Measurements from ENCODE around the gene CD244. TPM values are rescaled to one million over a fixed set of nuclear protein-coding genes. Genes with fewer than 3 reads are reported as not detected.

CD244 gene
- total RNA-seq, 2 experiments from 2014 or later = not detected

GRCh38 chr1:160866001-160866694 lies 3.5 kb upstream of the CD244 start:
- Histone ChIP-seq H3K36me3 (ENCODE audit: insufficient read depth, low read length) (no peaks in the 10 kb centered on the region), H3K4me3 (ENCODE audit: low read depth, low read length, poor library complexity, severe bottlenecking) (no peak overlapping the region), H3K27ac (ENCODE audit: low read depth, low read length, poor library complexity, severe bottlenecking) (no peak overlapping the region), H3K79me2 (ENCODE audit: insufficient read depth, low read depth, low read length) (no peaks in the 10 kb centered on the region), H2AFZ (ENCODE audit: low read length) (no peak overlapping the region), H3K4me1 (ENCODE audit: insufficient read depth, low read length, poor library complexity, severe bottlenecking) (no peaks in the 10 kb centered on the region), H3K4me2 (ENCODE audit: low read length) (no peak overlapping the region), H3K9me3 (ENCODE audit: low read length) (no peaks in the 10 kb centered on the region), H4K20me1 (ENCODE audit: insufficient read depth, low read length) (no peaks in the 10 kb centered on the region), H3K9me2 (ENCODE audit: insufficient read depth, low read length) (no peaks in the 10 kb centered on the region)
- no peak for DNase-seq (ENCODE audit: low spot score)
- POLR2A ChIA-PET = interaction anchor here (0.6 kb wide), 1 partner anchor 534 kb away, joined by 4 read pairs; no protein-coding TSS in a partner anchor
- BruUV-seq (replicated peaks) = no TSS peak
- no peak for TF ChIP-seq EZH2phosphoT487 (IDR thresholded peaks at IDR 0.05; ENCODE audit: borderline replicate concordance, low read depth, low read length)
- no peak for TF ChIP-seq CTCF (conservative IDR thresholded peaks at IDR 0.05; ENCODE audit: low read length)
- intact Hi-C loops (cut with micrococcal nuclease; ENCODE audit: unreplicated experiment) = no loop called here
- CTCF ChIA-PET (ENCODE audit: unreplicated experiment) = interaction anchor here (0.7 kb wide), 1 partner anchor 25 kb away, joined by 3 read pairs; no protein-coding TSS in a partner anchor

GRCh38 chr1:160865337-160865736 lies 2.6 kb upstream of the CD244 start:
- no TSS peak for BruUV-seq (replicated peaks)
- Histone ChIP-seq H3K9me3 (ENCODE audit: low read length) (no peaks in the 10 kb centered on the region), H3K79me2 (ENCODE audit: insufficient read depth, low read depth, low read length) (no peaks in the 10 kb centered on the region), H3K9me2 (ENCODE audit: insufficient read depth, low read length) (no peaks in the 10 kb centered on the region), H2AFZ (ENCODE audit: low read length) (no peak overlapping the region), H3K4me2 (ENCODE audit: low read length) (no peak overlapping the region), H3K36me3 (ENCODE audit: insufficient read depth, low read length) (no peaks in the 10 kb centered on the region), H4K20me1 (ENCODE audit: insufficient read depth, low read length) (no peaks in the 10 kb centered on the region), H3K4me1 (ENCODE audit: insufficient read depth, low read length, poor library complexity, severe bottlenecking) (no peaks in the 10 kb centered on the region), H3K4me3 (ENCODE audit: low read depth, low read length, poor library complexity, severe bottlenecking) (no peak overlapping the region), H3K27ac (ENCODE audit: low read depth, low read length, poor library complexity, severe bottlenecking) (no peak overlapping the region)
- no peak for TF ChIP-seq CTCF (conservative IDR thresholded peaks at IDR 0.05; ENCODE audit: low read length)
- no peak for TF ChIP-seq EZH2phosphoT487 (IDR thresholded peaks at IDR 0.05; ENCODE audit: borderline replicate concordance, low read depth, low read length)
- intact Hi-C loops (cut with micrococcal nuclease; ENCODE audit: unreplicated experiment) = no loop called here
- no peak for DNase-seq (ENCODE audit: low spot score)
- ChIA-PET POLR2A (no interaction called here), CTCF (ENCODE audit: unreplicated experiment) (no interaction called here)

- Histone ChIP-seq H3K36me3 (ENCODE audit: insufficient read depth, low read length) (no peaks in the 10 kb centered on the region), H3K4me1 (ENCODE audit: insufficient read depth, low read length, poor library complexity, severe bottlenecking) (no peaks in the 10 kb centered on the region), H2AFZ (ENCODE audit: low read length) (no peak overlapping the region), H3K4me2 (ENCODE audit: low read length) (no peak overlapping the region), H3K4me3 (ENCODE audit: low read depth, low read length, poor library complexity, severe bottlenecking) (no peak overlapping the region), H3K9me2 (ENCODE audit: insufficient read depth, low read length) (no peaks in the 10 kb centered on the region), H4K20me1 (ENCODE audit: insufficient read depth, low read length) (no peaks in the 10 kb centered on the region), H3K9me3 (ENCODE audit: low read length) (no peaks in the 10 kb centered on the region), H3K79me2 (ENCODE audit: insufficient read depth, low read depth, low read length) (no peaks in the 10 kb centered on the region), H3K27ac (ENCODE audit: low read depth, low read length, poor library complexity, severe bottlenecking) (no peak overlapping the region)
- DNase-seq (ENCODE audit: low spot score) = no peak
- intact Hi-C loops (cut with micrococcal nuclease; ENCODE audit: unreplicated experiment) = no loop called here
- CTCF ChIA-PET (ENCODE audit: unreplicated experiment) = no interaction called here
- TF ChIP-seq CTCF (conservative IDR thresholded peaks at IDR 0.05; ENCODE audit: low read length) (no peak), EZH2phosphoT487 (IDR thresholded peaks at IDR 0.05; ENCODE audit: borderline replicate concordance, low read depth, low read length) (no peak)
- BruUV-seq (replicated peaks) = no TSS peak
- POLR2A ChIA-PET = interaction anchor here (0.6 kb wide), 1 partner anchor 34 kb away, joined by 3 read pairs; no protein-coding TSS in a partner anchor
Measured at GRCh38 chr1:160864173-160864572, 1.5 kb upstream of the CD244 start.
